HG03521 (cell line): Measurements from ENCODE around the gene CREB5.

Experiments
- ATAC-seq: cut with Tn5 transposase; IDR thresholded peaks from one replicate; pipeline ENCODE4 v1.9.1; 2021; ENCODE audit warnings: mild to moderate bottlenecking, moderate library complexity; ENCODE audit not compliant: unreplicated experiment

Gene CREB5

DNA sequence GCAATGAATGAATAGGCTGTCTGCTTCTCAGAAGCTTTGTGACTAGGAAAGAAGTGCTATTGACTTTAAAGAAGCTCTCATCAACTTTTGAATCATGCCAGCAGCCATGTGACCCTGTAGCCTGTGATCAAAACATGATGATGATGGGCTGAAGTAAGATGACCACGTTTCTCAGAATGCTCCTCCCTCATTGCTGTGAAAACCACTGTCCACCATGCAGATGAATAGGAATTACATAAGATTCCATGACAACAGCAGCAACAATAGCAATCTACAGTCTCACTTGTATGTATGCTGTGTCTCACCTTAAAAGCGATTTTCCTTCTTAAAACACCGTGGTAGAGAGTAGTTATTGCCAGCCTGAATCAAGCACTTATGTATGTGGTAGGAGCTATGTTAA lies 317.4 kb downstream of the CREB5 start:
- ATAC-seq: no peak

DNA sequence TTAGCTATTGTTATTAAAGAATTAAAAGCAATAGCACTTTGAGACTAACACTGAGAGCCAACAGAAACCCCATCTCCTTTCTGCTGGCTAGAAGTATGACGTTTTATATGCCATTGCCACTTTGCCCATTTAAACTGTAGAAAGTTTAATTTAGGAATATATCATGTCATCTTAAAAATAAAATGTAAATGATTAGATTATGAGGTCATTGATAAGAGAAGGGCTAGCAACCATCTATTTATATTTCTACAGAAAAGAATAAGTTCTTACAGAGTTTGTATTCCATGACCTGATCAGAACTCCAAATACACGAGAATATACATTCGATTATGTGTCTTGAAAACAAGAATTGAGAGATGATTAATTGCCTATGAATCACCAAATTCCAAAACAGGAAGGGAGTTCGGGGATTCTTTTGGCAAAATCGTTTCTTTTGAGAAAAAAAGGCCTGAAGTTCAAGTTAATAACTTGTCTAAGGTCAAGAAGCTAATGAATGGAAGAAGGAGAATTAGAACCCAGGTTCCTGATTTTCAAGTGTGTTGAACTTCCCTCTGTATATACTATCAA lies 318.9 kb downstream of the CREB5 start:
- ATAC-seq: no peak

DNA sequence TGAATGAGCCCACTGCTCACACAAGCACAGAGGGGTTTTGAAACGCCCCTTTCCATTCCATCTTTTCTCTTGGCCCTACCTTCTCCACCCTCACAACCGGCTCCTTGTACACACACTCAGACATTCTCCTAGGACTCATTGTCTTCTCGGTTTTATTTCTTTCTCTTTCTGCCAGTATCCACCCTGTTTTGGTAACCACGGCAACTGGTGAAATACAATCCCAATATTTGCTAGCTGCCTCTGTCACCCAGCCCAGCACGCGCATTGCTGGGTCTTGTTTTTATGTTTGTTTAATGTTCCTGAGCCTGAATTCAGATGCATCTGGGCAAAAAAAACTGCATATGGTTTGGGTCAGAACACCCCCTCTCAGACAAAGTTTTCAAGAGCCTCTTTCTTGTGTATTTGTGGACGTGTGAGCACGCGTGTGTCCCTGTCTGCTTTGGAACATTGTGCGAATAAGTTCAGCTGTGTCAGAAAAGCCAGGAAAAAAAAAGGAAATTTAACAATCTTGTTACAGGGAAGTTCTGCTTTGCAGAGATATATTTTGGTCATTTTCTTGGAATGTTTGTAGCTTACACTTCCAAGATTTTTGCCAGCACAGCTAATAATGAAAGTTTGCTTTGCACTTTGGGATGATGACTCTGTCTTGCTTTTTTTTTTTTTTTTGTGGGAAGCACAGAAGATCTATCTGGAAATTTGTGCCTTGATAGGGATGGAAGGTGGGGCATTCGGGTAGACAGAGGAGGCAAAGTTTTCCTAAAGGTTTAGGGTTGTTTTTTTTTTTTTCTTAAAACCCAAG lies 320.0 kb downstream of the CREB5 start:
- no peak for ATAC-seq

DNA sequence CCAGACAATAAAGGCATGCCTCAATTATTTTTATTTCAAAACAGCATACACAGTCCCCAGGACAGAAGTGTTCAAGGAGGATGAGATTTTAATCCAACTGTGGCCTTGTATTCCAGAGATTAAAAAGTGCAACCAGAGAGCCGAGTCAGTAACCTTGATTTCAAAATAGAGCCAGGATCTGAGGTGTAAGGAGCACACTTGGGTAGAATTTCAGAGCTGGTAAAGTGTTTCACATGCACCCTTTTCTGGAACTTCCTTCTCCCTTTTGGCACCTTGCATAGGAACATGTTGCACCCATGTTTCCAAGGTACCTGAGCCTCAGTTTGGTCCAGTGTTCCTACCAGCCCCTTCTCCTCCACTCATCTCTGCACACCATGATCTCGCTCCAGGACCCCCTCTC lies 320.7 kb downstream of the CREB5 start:
- no peak for ATAC-seq

DNA sequence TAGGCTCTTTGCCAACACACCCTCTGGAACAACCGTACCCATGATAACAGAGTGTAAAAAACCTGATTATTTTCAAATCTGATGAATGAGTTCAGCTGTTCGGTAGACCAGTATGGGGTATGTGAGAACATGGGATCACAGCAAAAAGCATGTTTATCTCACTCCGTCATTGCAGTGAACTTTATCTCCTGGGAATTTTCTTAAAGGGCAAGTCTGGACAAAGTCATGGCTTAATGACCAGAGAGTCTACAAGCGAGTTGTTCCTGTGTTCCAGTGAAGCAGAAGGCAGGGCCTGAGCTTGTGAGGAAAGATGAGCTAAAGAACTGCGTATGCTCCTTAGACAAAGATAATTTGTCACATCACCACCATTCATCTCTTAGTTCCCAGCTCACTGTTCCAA lies 326.1 kb downstream of the CREB5 start:
- no peak for ATAC-seq

DNA sequence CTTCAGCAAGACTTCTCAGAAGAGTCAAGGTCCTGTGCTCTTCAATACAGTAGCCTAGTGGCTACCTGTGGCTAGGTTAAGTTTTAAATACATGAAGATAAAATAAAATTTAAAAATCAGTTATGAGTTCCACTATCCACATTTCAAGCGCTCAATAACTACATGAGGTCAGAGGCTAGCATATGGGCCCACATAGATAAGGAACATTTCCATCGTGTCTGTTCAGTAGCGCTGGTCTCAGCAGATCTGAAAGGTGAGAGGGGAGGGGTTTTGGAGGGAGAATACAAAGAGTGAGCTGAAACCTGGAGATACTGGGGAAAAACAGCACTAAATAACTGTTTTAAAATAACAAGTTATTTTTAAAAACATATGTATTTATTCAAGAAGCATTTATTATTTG lies 326.8 kb downstream of the CREB5 start:
- no peak for ATAC-seq

DNA sequence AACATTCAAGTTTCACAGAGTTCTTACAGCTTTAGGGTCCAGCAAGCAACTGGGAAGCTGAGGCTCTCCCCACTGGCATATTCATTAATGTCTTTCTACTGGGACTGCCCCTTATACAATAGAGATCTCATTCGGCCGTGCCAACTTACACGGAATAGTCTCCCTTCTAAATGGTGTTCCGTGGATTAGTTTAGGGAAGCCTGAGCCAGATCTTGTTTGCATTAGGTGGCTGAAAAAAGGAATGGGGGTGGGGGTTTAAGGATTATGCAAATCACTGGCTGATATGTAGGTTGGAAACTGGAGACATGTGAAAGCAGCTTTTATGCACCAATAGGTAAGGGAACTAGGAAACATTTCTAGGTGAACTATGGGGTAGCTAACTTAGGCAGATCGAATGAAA lies 327.5 kb downstream of the CREB5 start:
- no peak for ATAC-seq

DNA sequence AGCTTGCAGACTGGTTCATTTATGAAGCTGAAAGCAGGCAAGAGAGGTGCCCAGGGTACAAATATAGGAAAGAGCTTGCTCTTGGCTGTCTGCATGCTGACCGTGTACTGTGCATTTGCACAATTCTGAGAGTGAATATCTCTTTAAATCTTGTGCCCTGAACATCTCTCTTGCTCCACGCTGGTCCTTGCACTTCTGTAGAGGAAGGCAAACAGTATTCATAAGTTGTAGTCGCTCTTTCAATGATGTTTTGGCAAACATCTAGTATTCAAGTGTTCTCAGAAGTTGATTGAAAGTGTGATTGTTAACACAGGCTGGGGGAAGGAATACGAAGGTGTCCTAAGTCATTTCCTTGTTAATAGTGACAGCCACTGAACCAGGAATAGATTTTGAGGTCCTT lies 332.6 kb downstream of the CREB5 start:
- ATAC-seq: no peak

DNA sequence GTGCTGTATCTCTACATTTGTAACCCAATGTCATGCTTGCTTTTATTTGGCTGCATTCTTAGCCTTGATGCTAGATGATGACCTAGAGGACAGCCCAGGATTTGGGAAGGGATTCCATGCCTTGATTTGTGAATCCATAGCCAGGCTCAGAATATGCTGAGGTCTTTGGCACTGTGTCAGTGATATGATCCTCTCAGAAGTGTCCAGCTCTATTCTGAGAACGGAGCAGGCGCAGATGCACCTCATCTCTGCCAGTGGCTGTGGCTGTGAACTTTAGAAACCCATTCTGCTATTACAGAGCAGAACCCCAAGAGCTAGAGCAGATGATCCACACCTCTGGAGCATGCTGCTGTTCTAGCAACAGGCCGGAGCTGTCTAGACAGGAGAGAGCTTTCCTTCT lies 333.0 kb downstream of the CREB5 start:
- ATAC-seq: no peak

DNA sequence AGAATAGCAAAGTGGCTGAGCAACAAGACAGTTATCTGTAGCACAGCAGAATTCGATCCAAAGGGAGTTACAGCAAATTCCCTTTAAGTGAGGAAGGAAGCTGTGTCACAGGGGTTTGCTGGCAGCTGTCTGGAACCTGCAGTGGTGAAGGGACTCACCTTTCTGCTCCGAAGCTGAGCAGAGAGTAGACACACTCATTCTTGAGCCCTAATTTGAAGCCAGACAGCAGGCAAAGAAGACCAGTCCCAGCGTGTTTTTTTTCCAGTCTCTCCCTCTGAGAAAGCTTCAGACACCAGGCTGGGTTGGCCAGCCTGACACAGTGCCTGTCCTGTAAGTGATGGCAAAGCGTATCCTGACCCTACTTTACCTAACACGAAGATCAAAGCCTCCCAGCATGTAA lies 335.1 kb downstream of the CREB5 start:
- ATAC-seq: no peak

DNA sequence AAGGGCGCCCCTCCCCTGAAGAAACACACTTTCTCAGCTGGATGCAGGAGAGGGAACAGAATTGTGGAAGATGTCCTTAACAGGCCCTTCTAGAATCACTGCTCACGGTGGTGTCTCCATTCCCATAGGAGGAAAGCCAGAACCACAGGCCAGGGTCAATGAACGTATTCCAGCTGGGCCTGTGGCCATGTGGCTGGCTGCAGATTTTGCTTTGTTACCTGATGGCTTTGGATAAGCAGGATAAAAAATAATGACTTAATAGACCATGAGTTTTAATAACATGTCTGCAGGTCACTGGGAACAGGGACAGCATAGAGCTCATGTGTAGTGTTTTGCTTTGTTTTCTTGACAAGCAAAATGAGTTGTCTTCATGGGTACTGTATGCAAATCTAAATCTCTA lies 335.5 kb downstream of the CREB5 start:
- no peak for ATAC-seq

DNA sequence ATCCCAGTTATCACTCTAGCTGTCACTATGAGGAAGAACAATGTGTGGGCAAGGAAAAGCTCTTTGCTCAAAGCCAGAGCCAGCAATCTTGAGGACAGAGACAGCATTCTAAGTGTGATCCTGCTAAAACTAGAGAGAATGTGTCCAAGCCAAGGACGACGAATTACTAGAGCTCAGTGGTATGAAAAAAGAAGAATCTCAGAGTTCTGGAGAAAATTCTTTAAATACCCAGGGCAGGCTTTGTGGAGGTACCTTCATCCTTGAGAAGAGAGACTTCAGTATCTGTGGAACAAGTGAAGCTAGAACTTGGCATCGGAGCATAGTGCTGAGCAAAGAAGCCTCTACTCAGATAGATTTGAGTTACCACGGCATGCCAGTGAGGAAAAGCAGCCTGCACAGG lies 336.0 kb downstream of the CREB5 start:
- no peak for ATAC-seq

DNA sequence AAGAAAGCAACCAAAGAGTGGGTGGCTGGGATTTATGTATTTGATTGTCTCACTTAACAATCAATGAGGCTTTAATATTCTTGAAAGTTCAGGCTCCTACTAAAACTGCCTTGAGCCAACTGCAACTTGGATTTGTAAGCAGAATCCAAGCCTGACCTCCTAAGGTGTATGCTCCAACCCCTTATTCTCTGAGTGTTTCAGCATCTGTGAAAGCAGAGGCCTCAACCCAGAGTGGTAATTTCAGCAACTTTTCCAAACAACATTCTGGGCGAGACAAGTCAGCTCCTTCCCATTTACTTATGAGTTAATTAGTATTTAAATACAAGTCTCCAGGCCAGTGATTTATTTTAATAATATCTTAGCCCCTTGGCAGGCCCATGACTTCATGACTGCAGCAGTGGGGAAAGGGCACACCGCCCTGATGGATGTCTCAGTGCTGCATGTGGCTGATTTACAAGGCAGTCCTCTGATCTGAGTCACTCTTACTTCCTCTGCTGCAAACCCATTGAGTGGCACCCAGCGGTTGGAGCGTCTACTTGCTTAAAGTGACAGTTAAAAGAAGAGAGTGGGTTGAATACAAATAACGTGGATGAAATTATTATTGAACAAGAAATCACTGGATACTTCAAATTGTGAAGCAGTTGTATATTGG lies 336.7 kb downstream of the CREB5 start:
- no peak for ATAC-seq

DNA sequence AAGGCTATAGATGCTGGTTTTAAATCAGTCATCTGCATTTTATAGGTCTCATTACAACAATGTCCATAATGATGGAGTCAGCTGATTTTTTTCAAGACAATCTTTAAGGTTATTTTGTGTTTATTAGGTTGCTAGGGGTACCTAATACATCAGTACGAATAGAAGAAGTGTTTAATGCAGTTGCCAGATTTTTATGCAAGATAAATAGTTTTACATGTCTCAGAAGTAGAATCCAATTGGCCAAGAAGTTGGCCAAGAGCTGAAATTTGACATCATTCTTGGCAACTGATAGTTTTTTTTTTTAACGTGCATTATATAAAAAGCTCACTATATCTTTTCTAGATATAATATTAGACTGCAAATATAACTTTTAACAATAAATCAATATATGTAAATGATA lies 337.3 kb downstream of the CREB5 start:
- ATAC-seq: no peak

DNA sequence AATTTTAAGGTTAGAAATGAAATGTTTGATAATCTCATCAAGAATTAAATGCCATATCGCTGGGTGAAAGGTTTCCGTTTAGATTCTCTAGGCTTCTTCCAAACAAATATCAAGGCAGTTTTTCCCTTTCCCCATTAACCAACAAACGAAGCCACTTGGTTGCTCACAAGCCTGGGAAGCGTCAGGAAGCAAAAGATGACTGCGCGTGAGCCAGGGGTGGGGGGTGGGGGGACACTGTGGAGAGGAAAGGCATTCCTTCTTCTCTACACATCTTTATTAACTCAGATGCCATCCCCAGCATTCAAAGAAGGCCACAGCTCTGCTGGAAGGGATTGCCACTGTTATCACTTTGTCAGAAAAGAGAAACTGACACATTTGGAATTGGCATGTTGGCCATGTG lies 338.7 kb downstream of the CREB5 start:
- ATAC-seq: no peak

DNA sequence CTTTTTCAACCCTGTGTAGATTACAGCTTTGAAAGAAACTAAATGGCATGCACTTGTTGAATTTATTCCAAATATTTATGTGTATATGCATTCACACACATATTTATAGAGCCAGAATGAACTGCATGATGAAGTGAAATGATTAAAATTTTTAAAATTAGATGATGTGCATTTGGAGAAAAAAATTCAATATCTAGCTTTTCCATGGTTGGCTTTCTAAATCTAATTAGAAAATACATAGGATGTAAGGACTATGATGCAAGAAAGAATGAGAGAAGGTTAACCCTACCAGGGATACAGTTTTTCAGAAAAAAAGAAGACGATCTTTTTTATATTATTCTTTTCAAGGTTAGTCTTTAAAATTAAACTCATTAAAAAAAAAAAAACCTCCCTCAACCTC lies 341.3 kb downstream of the CREB5 start:
- no peak for ATAC-seq

DNA sequence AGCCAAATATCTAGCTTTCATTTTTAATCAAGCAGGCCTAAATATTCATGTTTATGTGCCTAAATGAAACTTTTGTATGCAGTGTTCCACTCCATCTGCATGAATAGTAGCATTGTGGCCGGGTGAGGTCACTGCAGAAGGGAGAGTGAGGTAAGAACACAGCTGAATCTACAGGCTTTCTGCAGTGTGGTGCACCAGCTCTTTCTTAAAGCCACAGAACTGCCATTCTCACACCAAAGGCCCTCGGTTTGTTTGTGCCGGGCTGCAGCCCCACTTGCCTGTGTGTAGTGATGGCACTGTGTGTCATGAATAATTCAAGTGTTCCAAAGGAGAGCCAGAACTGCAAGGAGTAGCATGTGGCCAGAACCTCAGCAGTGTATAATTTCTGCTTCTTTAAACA lies 341.7 kb downstream of the CREB5 start:
- ATAC-seq: no peak

DNA sequence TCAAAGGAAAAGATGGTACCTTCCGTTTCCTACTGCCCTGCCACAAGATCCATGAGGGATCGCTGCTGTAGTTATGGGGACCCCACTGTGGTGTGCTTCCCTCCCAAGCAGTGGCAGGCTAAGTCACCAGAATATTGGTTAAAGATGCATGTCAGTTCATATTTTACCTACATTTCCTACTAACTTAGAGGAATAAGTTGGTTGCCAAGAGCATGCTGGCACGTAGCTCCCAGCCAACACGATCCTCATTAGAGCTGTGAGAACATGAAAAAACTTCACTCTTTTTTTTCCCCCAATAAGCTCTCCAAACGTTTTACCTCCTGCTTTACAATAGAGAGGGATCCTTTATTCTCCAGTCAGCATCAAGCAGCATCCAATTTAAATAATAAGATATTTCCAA lies 342.1 kb downstream of the CREB5 start:
- no peak for ATAC-seq

DNA sequence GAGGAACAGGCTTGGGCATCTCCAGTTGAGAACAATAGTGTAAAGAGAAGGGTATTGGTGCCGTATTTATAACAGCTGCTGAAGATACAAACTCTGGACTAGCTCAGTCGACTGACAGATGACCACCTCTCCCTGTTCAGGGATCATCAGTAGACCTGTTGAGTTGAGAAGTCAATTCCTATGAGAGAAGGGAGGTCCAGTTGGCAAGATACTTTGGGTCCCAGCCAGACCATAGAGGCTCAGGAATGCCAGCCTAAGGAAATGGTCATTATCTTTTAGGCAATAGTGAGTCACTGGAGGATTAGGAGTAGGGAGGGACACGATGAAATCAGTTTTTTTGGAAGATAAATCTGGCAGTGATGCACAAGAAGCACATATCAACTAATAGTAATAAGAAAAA lies 342.9 kb downstream of the CREB5 start:
- no peak for ATAC-seq

DNA sequence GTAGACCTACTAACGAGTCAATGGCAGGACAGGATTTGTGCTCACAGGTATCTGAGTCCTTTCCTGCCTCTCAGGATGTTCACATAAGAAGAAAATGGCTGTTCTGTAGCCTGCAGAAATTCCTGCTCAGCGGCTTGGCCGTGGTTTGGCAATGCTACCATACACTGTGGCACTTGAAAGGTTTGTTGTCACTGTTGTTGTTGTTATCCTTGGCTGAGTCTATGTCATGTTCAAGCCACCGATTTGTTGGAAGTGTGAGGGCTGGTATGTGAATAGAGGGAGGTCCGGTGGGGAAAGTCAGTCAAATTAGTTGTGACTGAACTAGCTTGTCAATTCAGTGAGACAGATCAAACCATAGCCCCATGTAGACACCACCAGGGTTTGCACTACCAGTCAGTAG lies 345.9 kb downstream of the CREB5 start:
- no peak for ATAC-seq

DNA sequence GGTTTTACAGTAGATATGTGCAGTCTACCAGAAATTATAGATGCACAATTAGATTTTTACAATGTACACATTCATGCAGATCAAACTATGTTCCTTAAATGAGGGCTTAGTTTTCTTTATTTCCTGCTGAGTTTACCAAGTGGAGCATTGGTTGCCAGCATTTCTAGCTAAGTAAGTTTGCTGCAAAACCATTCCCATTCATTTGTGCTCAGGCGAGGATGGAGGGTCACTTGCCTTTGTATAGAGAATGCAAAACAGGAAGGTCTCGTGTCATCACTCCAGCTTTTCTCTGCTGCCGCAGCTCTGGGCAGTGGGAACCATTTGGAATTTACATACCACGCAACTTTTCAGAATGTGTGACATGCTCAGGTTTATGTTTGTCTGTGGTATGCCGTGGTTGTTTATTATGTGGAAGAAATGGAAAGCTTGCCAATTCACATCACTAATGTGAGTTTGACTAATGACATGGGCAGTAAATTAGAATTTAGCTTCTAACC lies 347.2 kb downstream of the CREB5 start:
- no peak for ATAC-seq

DNA sequence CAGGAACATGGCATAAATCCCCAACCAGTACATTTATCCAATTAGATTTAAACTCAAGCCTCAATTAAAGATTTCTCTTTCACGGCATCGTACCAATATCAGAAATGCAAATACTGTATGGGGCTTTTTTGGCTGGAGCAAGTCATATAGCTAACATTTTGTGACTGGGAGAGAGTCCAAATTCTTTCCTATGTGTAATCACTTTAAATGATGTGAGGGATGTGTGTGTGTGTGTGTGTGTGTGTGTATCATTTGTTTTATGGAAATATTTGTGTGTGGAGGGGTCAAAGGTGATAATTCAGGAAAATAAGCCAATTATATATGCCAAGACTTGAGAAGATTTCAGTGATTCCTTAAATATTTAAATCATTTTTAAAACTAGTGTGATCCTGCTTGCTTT lies 349.2 kb downstream of the CREB5 start:
- no peak for ATAC-seq
